ENCODE data around the gene SKAP1. TPM values are rescaled to one million over a fixed set of nuclear protein-coding genes. Genes with fewer than 3 reads are reported as not detected.

SKAP1 gene
- total RNA-seq, 1 experiment from 2014 or later, result 0.31 TPM

DNA sequence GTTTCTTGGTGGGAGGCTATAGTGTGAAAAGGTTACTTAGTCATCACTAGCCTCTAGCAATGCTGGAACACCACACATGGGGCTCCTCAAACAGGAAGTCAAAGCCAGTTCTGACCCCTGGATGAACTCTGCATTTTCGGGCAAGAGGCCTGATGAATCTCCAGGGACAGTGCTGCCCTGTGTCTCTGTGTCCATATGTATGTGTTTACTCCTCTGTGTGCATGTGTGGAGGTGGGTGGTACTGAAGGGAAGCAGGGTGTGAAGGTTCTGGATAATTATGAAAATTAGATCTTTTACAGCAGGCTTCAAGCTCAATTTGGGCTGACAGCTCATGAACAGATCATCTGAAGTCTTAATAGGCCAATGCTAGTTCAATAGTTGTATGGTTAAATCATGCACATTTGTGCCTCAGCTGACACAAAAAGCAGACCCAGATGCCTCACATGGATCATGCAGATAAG is 188.9 kb downstream of the SKAP1 start:
- POLR2A ChIA-PET (ENCODE audit: unreplicated experiment), result interaction anchor here (0.6 kb wide), 1 partner anchor 180 kb away, joined by 5 read pairs; no protein-coding TSS in a partner anchor
- intact Hi-C loops (cut with micrococcal nuclease; ENCODE audit: unreplicated experiment), result no loop called here
- peaks cover 100% of the 10 kb centered on the region for H3K4me1 ChIP-seq (replicated peaks; ENCODE audit: insufficient read depth)
- no peak overlapping the region for H3K4me3 ChIP-seq
- H3F3A ChIP-seq (ENCODE audit: insufficient read depth, low read depth), result peaks cover 82% of the 10 kb centered on the region
- TF ChIP-seq CTCF (conservative IDR thresholded peaks at IDR 0.05) (no peak), EZH2 (IDR thresholded peaks at IDR 0.05; ENCODE audit: low read depth) (no peak)
- CTCF ChIA-PET, result interaction anchor here (2.0 kb wide), 1 partner anchor 22 kb away, joined by 8 read pairs; no protein-coding TSS in a partner anchor
- DNase-seq, result peak; percentile 32 to 96
- peaks cover 10% of the 10 kb centered on the region for H3K9me3 ChIP-seq (ENCODE audit: insufficient read depth, low read depth)
- H2AFZ ChIP-seq, result 0 out of 2 replicates have a peak overlapping the region, but pooled peaks have one; percentile 4
- peak overlapping the region; percentile 83 for H3K27ac ChIP-seq
- H4K20me1 ChIP-seq (ENCODE audit: insufficient read depth), result no peaks in the 10 kb centered on the region
- H3K79me2 ChIP-seq (ENCODE audit: low read depth), result no peaks in the 10 kb centered on the region
- H3K27me3 ChIP-seq (ENCODE audit: insufficient read depth, low read depth), result no peaks in the 10 kb centered on the region
- H3K4me2 ChIP-seq, result peak overlapping the region; percentile 61
- no peaks in the 10 kb centered on the region for H3K36me3 ChIP-seq (ENCODE audit: low read depth)
- BruUV-seq (replicated peaks), result no TSS peak
- no peaks in the 10 kb centered on the region for H3K9me2 ChIP-seq (ENCODE audit: insufficient read depth)

GRCh38 chr17:48240562-48241130 is 189.4 kb downstream of the SKAP1 start:
- BruUV-seq (replicated peaks), result no TSS peak
- Histone ChIP-seq H3F3A (ENCODE audit: insufficient read depth, low read depth) (peaks cover 80% of the 10 kb centered on the region), H3K4me2 (peak overlapping the region; percentile 61), H3K9me3 (ENCODE audit: insufficient read depth, low read depth) (peaks cover 10% of the 10 kb centered on the region), H3K36me3 (ENCODE audit: low read depth) (no peaks in the 10 kb centered on the region), H3K4me1 (replicated peaks; ENCODE audit: insufficient read depth) (peaks cover 98% of the 10 kb centered on the region), H4K20me1 (ENCODE audit: insufficient read depth) (no peaks in the 10 kb centered on the region), H3K27me3 (ENCODE audit: insufficient read depth, low read depth) (no peaks in the 10 kb centered on the region), H3K79me2 (ENCODE audit: low read depth) (no peaks in the 10 kb centered on the region), H2AFZ (peak overlapping the region; percentile 45), H3K27ac (peak overlapping the region; percentile 83), H3K9me2 (ENCODE audit: insufficient read depth) (no peaks in the 10 kb centered on the region), H3K4me3 (no peak overlapping the region)
- ChIA-PET POLR2A (ENCODE audit: unreplicated experiment) (interaction anchor here (0.6 kb wide), 1 partner anchor 179 kb away, joined by 5 read pairs; no protein-coding TSS in a partner anchor), CTCF (interaction anchor here (0.7 to 2.0 kb wide), 2 partner anchors 22 to 25 kb away, joined by 3 to 8 read pairs; no protein-coding TSS in a partner anchor)
- peak in 1 of 2 experiments; percentile 81 for DNase-seq
- intact Hi-C loops (cut with micrococcal nuclease; ENCODE audit: unreplicated experiment), result no loop called here
- no peak for TF ChIP-seq CTCF (conservative IDR thresholded peaks at IDR 0.05)
- TF ChIP-seq EZH2 (IDR thresholded peaks at IDR 0.05; ENCODE audit: low read depth), result no peak

DNA sequence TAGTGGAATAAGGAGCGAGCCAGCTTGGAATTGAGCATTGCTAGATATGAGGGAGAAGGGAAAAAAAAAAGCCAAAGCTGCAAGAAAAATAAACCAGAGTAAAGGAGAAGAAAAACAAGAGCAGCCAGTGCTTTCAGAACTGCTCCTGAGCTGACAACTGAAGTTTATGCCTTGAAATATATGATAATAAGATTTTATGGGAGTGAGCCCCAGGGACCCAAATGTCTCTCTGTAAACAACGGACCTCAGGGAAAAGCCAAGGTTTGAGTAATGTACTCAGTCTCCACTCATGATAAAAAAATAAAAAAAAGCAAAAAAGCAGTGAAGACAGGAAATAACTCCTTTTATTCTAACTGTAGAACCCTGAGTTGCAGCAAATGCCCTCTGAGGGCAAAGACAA is 189.9 kb downstream of the SKAP1 start:
- Histone ChIP-seq H3K79me2 (ENCODE audit: low read depth) (no peaks in the 10 kb centered on the region), H3F3A (ENCODE audit: insufficient read depth, low read depth) (peaks cover 75% of the 10 kb centered on the region), H3K4me1 (replicated peaks; ENCODE audit: insufficient read depth) (peaks cover 93% of the 10 kb centered on the region), H2AFZ (peak overlapping the region; percentile 45; the same call in 1 of the 2 replicates), H3K4me3 (no peak overlapping the region), H3K4me2 (peak overlapping the region; percentile 61), H4K20me1 (ENCODE audit: insufficient read depth) (no peaks in the 10 kb centered on the region), H3K9me3 (ENCODE audit: insufficient read depth, low read depth) (peaks cover 10% of the 10 kb centered on the region), H3K27ac (peak overlapping the region; percentile 83), H3K9me2 (ENCODE audit: insufficient read depth) (no peaks in the 10 kb centered on the region), H3K27me3 (ENCODE audit: insufficient read depth, low read depth) (no peaks in the 10 kb centered on the region), H3K36me3 (ENCODE audit: low read depth) (no peaks in the 10 kb centered on the region)
- no TSS peak for BruUV-seq (replicated peaks)
- POLR2A ChIA-PET (ENCODE audit: unreplicated experiment), result no interaction called here
- no peak for DNase-seq
- intact Hi-C loops (cut with micrococcal nuclease; ENCODE audit: unreplicated experiment), result no loop called here
- CTCF ChIA-PET, result interaction anchor here (0.6 to 2.0 kb wide), 3 partner anchors 23 to 141 kb away, joined by 3 to 8 read pairs (median 3); no protein-coding TSS in a partner anchor
- TF ChIP-seq EZH2 (IDR thresholded peaks at IDR 0.05; ENCODE audit: low read depth) (no peak), CTCF (conservative IDR thresholded peaks at IDR 0.05) (no peak)
